ENCODE measurements around the gene GRB10.

The GRB10 gene

DNA sequence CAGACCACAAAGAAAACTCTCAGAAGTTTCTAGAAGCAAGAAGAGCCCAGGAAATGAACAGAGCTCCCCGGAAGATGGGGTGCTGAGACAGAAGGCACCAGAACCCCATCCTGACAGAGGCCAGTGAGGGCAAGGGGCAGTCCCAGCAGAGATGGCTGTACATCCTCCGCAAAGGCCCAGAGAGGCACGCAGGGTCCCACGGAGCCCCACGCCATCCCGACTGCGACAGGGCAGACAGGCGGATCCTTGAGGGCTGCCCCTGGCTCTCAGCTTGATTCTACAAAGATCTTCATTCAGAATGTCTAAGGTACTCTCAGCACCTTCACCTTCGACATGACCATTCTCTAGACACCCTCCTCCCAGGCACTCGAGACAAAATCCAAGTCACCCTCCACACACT is 109.6 kb downstream of the GRB10 start:
- DNase-seq (ENCODE audit: low read depth in 2 of 2) = no peak

DNA sequence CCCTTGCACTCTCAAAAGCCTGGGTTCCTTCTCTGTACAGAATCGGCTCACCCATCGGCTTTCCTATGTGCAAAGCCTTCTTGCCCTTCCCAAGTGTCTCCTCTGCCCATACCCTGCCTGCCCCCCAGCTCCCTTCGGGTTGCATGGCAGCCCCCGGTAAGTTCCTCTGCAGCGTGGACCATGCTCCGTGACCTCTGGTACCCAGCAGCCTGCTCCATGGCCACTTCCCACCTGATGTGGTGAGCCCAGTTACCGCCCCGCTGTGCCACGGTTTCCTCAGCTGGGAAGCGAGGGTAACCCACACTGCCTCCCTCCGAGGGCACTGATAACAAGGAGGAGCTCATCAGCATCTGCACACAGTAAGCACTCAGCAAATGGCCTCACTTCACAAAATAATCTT is 110.7 kb downstream of the GRB10 start:
- no peak for DNase-seq (ENCODE audit: low read depth in 2 of 2)

DNA sequence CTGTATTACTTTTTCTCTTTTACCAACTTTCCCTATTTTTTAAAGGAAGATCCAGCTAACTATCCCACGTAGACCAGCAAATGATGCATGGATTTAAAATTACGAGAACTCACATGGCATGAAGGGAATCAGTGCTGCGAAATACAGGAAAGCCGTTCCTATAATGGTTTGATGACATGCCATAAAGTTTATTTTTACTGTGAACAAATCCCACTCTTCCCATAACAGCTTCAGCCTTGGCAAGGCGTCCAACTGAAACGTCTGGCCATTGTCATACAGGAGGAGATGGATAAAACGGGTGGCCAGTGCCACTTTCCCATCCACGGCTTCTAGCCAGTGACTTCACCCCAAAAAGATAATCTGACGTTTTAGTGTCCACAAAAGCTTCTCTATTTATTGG is 111.3 kb downstream of the GRB10 start:
- no peak for DNase-seq (ENCODE audit: low read depth in 2 of 2)

- DNase-seq (ENCODE audit: low read depth in 2 of 2) = no peak
Measured at GRCh38 chr7:50669890-50670289, 112.8 kb downstream of the GRB10 start.

DNA sequence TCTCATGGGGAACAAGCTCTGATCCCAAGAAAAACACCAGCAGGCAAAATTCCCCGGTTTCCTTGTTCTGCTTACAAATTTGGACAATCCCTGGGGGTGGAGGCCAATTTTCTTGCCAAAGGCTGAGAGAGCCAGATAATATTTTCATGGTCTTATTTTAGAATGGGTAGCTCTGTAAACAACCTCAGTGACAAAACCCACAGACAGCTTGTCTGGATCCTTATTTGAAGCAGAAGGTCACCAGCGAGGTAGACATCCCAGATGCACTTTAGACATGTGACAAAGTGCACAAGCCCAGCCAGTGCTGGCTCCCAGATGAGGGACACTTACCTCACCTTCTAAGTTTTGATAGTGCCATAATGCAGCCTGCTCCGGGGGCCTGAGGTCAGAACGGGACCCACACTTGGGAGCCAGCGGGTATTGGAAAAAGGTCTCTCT is 114.9 kb downstream of the GRB10 start:
- no peak for DNase-seq (ENCODE audit: low read depth in 2 of 2)

DNA sequence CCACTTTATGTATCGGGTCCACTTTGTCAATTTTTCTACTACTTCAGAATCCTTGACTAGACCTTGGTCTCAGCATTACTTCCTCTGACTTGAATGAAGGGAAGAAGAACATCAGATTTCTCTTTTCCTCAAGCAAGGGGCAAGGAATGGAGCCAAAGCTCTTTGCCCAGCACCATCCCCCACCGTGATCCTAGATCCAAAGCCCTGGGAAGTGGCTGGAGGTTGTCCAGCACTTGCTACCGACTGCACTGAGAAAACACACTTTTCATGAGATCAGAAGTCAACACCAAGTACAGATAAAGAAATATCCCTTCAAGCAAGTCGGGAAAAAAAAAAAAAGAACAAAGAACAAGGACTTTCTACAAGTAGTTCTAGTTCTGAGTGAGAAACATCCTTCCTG is 115.4 kb downstream of the GRB10 start:
- no peak for DNase-seq (ENCODE audit: low read depth in 2 of 2)

- DNase-seq (ENCODE audit: low read depth in 2 of 2) = no peak
Measured at GRCh38 chr7:50666124-50666496, 116.6 kb downstream of the GRB10 start.

DNA sequence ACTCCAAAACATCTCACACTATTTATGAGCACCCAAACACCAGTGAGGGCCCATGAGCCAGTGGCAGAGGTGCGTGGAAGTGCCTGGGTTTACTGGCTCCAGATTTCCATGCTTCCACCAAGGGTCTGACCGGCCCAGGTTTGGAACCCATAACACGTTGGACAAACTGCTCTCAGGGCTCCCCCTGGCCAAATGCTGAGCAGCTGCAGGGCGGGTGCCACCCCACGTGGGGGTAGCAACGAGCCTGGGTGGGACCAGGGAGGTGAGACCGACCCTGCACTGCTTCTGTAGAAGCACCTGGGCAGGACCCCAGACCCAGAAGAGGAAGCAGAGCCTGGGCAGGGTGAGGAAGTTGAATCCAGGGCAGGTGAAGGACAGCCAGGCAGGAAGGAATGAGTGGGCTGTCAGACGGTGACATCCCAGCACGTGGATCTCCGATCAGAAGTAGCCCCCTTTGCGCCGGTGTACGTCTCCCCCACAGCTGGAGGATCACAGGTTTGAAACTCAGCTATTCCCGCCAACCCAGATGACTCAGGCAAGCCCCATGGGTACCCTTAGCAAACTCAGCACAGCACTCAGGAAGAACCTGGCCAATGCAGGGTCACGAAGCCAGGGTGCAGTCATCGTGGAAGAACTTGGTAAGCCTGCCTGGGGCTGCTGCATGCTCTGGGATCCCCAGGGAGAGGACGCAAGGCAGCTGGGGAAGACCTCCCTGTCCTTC is 117.1 kb downstream of the GRB10 start:
- DNase-seq (ENCODE audit: low read depth in 2 of 2) = no peak

DNA sequence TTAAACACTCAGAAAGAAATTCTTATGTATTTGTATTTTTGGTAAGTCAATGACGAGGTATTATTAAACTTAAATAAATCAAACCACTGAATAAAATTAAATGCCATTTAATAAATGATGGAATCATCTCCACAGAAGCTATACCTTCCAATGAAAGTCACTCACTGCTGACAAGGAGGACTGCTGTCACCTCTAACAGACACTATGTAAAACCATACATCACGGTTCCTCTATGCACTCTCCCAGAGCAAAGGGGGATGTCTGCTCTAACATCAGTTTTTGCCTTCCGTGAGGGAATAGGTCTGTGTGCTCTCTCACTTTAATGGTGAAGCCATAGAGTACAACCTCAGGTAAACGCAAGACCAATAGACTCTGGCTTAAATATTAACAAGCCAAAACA is 117.8 kb downstream of the GRB10 start:
- DNase-seq (ENCODE audit: low read depth in 2 of 2) = no peak

GRCh38 chr7:50664461-50664922 is 118.2 kb downstream of the GRB10 start:
- DNase-seq (ENCODE audit: low read depth in 2 of 2) = no peak

GRCh38 chr7:50663396-50664102 is 119.1 kb downstream of the GRB10 start:
- no peak for DNase-seq (ENCODE audit: low read depth in 2 of 2)

- DNase-seq (ENCODE audit: low read depth in 2 of 2) = no peak
Measured at GRCh38 chr7:50662996-50663395, 119.7 kb downstream of the GRB10 start.

DNA sequence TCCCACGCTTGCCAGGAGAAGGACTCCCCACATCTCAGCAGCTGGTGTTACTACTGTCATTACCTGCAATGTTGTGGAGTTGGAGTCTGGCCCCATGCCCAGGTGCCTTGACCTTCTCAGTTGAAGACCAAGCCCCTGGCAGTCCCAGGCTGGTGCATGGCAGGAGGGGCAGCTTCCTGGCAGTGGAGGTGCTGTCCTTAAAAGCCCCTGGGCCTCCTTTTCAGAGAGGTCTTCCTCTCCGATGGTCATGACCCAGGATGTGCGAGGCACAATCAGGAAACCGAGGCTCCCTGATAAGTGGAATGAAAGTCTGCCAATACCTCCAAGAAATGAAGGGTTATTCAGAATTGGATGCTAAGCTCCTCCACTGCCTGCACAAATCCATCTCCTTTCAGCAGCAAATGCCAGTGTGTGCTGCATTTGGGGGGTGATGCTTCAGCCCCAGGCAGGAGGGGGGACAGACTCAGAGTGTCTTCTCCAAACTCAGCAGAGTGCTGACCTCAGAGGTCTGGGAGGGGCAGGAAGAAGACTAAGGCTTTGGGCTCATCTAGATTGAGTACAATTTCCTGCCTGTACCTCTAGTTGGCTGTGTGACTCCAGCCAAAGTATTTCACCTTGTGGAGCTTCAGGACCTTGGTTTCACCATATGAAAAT is 120.5 kb downstream of the GRB10 start:
- DNase-seq (ENCODE audit: low read depth in 2 of 2) = no peak

DNA sequence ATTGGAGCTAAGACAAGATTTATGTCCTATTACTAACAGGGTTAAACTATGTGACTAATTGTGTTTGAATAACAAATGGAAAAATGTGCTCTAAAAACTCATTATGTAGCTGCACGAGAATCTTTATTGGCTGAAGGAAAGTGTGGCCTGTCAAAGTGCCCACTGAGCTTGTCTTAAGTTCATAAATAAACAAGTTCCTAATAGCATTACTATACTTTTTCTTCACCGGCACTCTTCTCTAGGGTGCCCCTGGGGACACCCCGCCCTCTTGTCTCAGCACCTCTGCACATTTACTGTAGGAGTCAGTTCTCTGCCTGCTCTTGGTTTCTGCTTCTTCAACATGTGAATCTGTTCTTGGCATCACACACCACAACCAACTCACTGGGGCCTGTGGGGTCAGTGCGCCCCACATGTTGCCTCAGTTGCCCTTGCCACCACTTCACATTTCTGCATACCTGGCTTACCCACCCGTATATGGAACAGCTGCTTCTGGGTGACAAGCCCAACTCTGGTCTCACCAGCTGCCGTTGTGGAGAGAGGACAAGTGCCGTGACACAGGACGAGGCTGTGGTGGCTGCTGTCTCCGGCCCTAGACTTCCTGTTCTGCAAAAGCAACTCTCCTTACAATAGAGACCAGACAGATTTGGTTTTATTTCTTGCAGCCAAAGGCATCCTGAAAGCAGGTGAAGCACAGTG is 121.2 kb downstream of the GRB10 start:
- no peak for DNase-seq (ENCODE audit: low read depth in 2 of 2)

DNA sequence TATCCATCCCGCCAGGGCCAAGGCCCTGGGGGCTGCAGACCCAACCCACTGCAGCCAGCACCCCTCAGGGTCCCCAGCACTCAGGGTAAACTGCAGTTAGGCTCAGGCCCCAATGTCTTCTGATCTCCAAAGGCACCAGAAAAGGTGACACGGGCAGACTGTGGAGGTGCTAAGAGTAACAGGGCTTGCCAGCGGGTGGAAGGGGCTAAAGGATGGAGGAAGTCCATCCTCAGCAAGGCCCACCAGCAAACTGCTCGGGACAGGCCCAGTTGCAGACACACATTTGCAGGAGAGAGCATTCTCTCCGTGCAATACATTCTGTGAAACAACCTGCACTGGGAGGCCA is 121.9 kb downstream of the GRB10 start:
- no peak for DNase-seq (ENCODE audit: low read depth in 2 of 2)

- peak; percentile 8 to 29 for DNase-seq (ENCODE audit: low read depth in 2 of 2)
Measured at GRCh38 chr7:50660040-50660829, 122.5 kb downstream of the GRB10 start.

DNA sequence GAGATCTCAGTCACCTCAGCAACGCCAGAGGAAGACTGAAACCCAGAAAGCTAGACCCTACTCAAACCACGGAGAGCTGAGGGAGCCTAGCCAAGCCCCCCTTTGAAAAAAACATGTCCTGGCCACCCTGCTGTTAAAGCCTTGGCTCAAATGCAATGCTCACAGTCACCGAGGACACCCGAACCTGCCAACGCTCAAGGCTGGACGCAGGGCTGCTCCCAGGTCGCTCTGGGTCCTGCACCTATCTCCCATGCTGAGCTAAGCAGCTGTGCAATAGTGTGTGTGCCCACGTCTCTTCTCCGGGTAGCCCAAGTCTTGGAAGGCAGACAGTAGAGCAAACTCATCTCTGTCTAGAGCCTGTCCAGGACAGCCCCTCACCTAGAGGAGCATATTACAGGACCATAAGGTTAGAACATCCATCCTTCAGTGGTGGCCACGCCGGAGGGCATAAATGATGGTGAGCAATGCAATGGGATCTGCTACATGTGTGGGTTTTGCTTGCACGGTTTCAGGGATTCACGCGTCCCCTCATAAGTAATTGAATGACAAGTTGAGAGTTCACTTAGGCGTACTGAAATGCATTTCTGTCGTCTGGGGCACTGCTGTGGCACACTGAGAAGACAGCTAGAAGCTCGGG is 123.2 kb downstream of the GRB10 start:
- no peak for DNase-seq (ENCODE audit: low read depth in 2 of 2)

DNA sequence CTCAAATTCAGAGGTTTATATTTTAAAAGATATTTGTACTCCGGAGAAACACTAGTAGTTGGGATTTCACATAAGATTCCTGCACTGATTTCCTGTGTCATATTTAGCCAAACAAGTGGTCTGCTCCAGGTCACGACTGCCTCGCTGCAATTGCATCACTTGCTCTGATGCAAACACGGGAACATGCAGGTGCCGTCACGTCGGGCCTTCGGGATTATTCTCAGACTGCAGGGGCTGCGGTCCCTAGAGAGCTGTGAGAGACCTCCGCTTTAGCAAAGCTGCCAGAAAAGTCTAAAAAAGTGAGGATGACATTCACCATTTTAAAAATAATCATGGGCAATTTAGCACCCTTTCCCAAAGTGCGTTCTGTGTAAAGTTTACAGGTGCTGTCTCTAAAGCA is 124.0 kb downstream of the GRB10 start:
- no peak for DNase-seq (ENCODE audit: low read depth in 2 of 2)

- DNase-seq (ENCODE audit: low read depth in 2 of 2) = no peak
Measured at GRCh38 chr7:50657912-50658311, 124.8 kb downstream of the GRB10 start.

GRCh38 chr7:50657341-50657873 is 125.3 kb downstream of the GRB10 start:
- no peak for DNase-seq (ENCODE audit: low read depth in 2 of 2)
